SK-N-SH (cell line): ENCODE data around the gene TMSB10. TPM values are rescaled to one million over a fixed set of nuclear protein-coding genes. Genes with fewer than 3 reads are reported as not detected.

ENCODE experiments used
- CTCF ChIA-PET: fragments of 300-600, 350-600 bp; formaldehyde crosslinking; extraction: SDS; loops from one replicate; lab custom pipeline; 2021; lab: Yijun Ruan, JAX
- POLR2A ChIA-PET: fragments of 350-600 bp; sonication (Branson Sonifier 250); formaldehyde crosslinking; extraction: SDS; loops from one replicate; lab custom pipeline; 2020; ENCODE audit warnings: antibody characterized with exemption, inconsistent platforms; lab: Yijun Ruan, JAX
- DNase-seq: peaks from one replicate; pipeline ENCODE4 v3.0.0; 2012
- H2AFZ ChIP-seq: fragments of 200-600 bp; sonication (generic); 2 replicates; pipeline ENCODE4 v1.8.1; 2016; ENCODE audit warnings: antibody characterized with exemption, mild to moderate bottlenecking, low read depth
- H3F3A ChIP-seq: fragments of 200-600 bp; sonication (generic); replicated peaks from 2 replicates; pipeline ENCODE3; 2016; ENCODE audit warnings: antibody characterized with exemption, mild to moderate bottlenecking; ENCODE audit not compliant: insufficient read depth
- H3K27ac ChIP-seq, 2 experiments: fragments of 200-500 bp in 1 of 2; fragments of 200-600 bp in 1 of 2; sonication (Bioruptor generic) in 1 of 2; sonication (generic), shearing (Covaris generic) in 1 of 2; 2 replicates each; pipeline versions ENCODE4 v1.5.1 to v1.6.1; 2014 to 2016; ENCODE audit warnings: low read depth in 2 of 2, inconsistent platforms in 1 of 2, low read length in 1 of 2, mild to moderate bottlenecking in 1 of 2, mixed read lengths in 1 of 2
- H3K27me3 ChIP-seq: fragments of 200-600 bp; sonication (generic), shearing (Covaris generic); 2 replicates; pipeline ENCODE4 v1.6.1; 2016; ENCODE audit warnings: mixed run types; ENCODE audit not compliant: insufficient read depth
- H3K36me3 ChIP-seq, 2 experiments: fragments of 200-500 bp in 1 of 2; fragments of 200-600 bp in 1 of 2; sonication (Bioruptor generic) in 1 of 2; sonication (generic) in 1 of 2; replicated peaks in 1 of 2; 2 replicates each; pipeline versions ENCODE3 to v1.5.1; 2014 to 2016; ENCODE audit warnings: low read length in 1 of 2, mild to moderate bottlenecking in 1 of 2; ENCODE audit not compliant: insufficient read depth in 2 of 2, control insufficient read depth in 1 of 2
- H3K4me1 ChIP-seq, 2 experiments: fragments of 200-500 bp in 1 of 2; fragments of 200-600 bp in 1 of 2; sonication (Bioruptor generic) in 1 of 2; sonication (generic), shearing (Covaris generic) in 1 of 2; 2 replicates each; pipeline versions ENCODE4 v1.5.1 to v1.6.1; 2014 to 2016; ENCODE audit warnings: low read depth in 1 of 2, low read length in 1 of 2, mixed run types in 1 of 2; ENCODE audit not compliant: insufficient read depth in 2 of 2, control insufficient read depth in 1 of 2
- H3K4me2 ChIP-seq: fragments of 200-600 bp; sonication (generic), shearing (Covaris generic); 2 replicates; pipeline ENCODE4 v1.6.1; 2017; ENCODE audit warnings: mixed run types
- H3K4me3 ChIP-seq, 2 experiments: fragments of 200-500 bp in 1 of 2; fragments of 200-600 bp in 1 of 2; sonication (Bioruptor generic) in 1 of 2; sonication (generic), shearing (Covaris generic) in 1 of 2; 2 replicates each; pipeline versions ENCODE4 v1.5.1 to v1.8.1; 2014 to 2016; ENCODE audit warnings: low read depth in 2 of 2, inconsistent platforms in 1 of 2, low read length in 1 of 2, mild to moderate bottlenecking in 1 of 2, mixed read lengths in 1 of 2, moderate library complexity in 1 of 2
- H3K79me2 ChIP-seq: fragments of 200-600 bp; sonication (generic); 2 replicates; pipeline ENCODE4 v1.8.1; 2017; ENCODE audit warnings: mild to moderate bottlenecking; ENCODE audit not compliant: insufficient read depth
- H3K9ac ChIP-seq: fragments of 200-600 bp; sonication (generic); 2 replicates; pipeline ENCODE4 v1.6.1; 2017; ENCODE audit warnings: mixed run types
- H3K9me2 ChIP-seq: fragments of 200-600 bp; sonication (generic); 2 replicates; pipeline ENCODE4 v1.6.1; 2017; ENCODE audit warnings: mixed run types
- H3K9me3 ChIP-seq: fragments of 200-600 bp; sonication (generic); 2 replicates; pipeline ENCODE4 v1.6.1; 2017; ENCODE audit warnings: mixed run types, mild to moderate bottlenecking, moderate library complexity
- H4K20me1 ChIP-seq: fragments of 200-600 bp; sonication (generic); 2 replicates; pipeline ENCODE4 v1.6.1; 2017; ENCODE audit warnings: mild to moderate bottlenecking, mixed run types; ENCODE audit not compliant: insufficient read depth
- CHD2 ChIP-seq: fragments of 150-350 bp; IDR thresholded peaks from 2 replicates; pipeline ENCODE4 v1.6.1; 2018; ENCODE audit warnings: low read length; ENCODE audit not compliant: partially characterized antibody
- JUND ChIP-seq: IDR thresholded peaks from 2 replicates; pipeline ENCODE4 v1.4.0; 2012
- MEF2A ChIP-seq: IDR thresholded peaks from 2 replicates; pipeline ENCODE4 v1.4.0; 2012; ENCODE audit warnings: low read depth, borderline replicate concordance
- NFIC ChIP-seq: IDR thresholded peaks from 2 replicates; pipeline ENCODE4 v1.4.0; 2012; ENCODE audit warnings: borderline replicate concordance
- RAD21 ChIP-seq: IDR thresholded peaks from 2 replicates; pipeline ENCODE4 v1.6.1; 2012; ENCODE audit warnings: mild to moderate bottlenecking, low read length
- RCOR1 ChIP-seq: fragments of 150-350 bp; IDR thresholded peaks from 2 replicates; pipeline ENCODE4 v1.6.1; 2017; ENCODE audit warnings: antibody characterized with exemption, low read length
- RXRA ChIP-seq: IDR thresholded peaks from 2 replicates; pipeline ENCODE4 v1.4.0; 2012; ENCODE audit warnings: low read depth, mild to moderate bottlenecking, borderline replicate concordance
- TCF12 ChIP-seq: IDR thresholded peaks from 2 replicates; pipeline ENCODE4 v1.4.0; 2012
- USF1 ChIP-seq: IDR thresholded peaks from 2 replicates; pipeline ENCODE4 v1.4.0; 2012; ENCODE audit warnings: low read depth, borderline replicate concordance
- YY1 ChIP-seq: IDR thresholded peaks from 2 replicates; pipeline ENCODE4 v1.4.0; 2012; ENCODE audit warnings: low read depth, mild to moderate bottlenecking
- WGBS: methylation state at CpG from one replicate; pipeline ENCODE4 v1.1.6; 2017; ENCODE audit warnings: low lambda C conversion rate; 5-methylcytosine and 5-hydroxymethylcytosine counted together
- polyA plus RNA-seq, 3 experiments: library from polyadenylated mRNA; depleted of rRNA; stranded (reverse); fragments of >200 nt; gene quantifications; 2 replicates each; pipeline ENCODE4 v1.2.3, GENCODE V29; 2012
- TF ChIP-seq, protein P1 (sequence below): fragments of 150-350 bp; IDR thresholded peaks from 2 replicates; pipeline ENCODE4 v1.6.1; 2016; ENCODE audit warnings: mild to moderate bottlenecking, low read depth, low read length
- TF ChIP-seq, protein P2 (sequence below): IDR thresholded peaks from 2 replicates; pipeline ENCODE4 v1.6.1; 2012; ENCODE audit warnings: mild to moderate bottlenecking, low read depth, low read length, moderate library complexity

TMSB10 gene
- polyA plus RNA-seq, 1 of the 3 experiments (the other 2 are of a cell fraction), result 7,920 TPM

DNA sequence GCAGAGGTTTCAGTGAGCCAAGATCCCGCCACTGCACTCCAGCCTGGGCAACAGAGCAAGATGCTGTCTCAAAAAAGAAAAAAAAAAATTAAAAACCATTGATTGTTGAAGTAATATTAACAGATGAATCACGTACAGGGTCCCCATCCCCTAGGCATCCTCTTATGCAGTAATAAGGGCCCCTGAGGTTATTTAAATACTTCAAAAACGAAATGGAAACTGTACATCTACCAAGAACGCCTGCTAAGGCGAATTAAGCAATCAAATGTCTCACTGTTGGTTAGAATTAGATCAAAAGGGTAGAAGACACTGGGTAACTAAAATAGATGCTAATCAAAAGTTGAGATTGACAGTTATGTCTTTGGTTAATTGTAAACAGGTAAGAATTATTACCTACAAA lies 32.1 kb upstream of the TMSB10 start:
- TF ChIP-seq RAD21 (no peak), NFIC (no peak), RXRA (no peak), YY1 (no peak), RCOR1 (no peak)
- CTCF ChIA-PET, result interaction anchor here (1.2 kb wide), 1 partner anchor 45 kb away, joined by 3 read pairs; no protein-coding TSS in a partner anchor
- 41% methylated on average over 5 of the region's 5 CpGs for WGBS

DNA sequence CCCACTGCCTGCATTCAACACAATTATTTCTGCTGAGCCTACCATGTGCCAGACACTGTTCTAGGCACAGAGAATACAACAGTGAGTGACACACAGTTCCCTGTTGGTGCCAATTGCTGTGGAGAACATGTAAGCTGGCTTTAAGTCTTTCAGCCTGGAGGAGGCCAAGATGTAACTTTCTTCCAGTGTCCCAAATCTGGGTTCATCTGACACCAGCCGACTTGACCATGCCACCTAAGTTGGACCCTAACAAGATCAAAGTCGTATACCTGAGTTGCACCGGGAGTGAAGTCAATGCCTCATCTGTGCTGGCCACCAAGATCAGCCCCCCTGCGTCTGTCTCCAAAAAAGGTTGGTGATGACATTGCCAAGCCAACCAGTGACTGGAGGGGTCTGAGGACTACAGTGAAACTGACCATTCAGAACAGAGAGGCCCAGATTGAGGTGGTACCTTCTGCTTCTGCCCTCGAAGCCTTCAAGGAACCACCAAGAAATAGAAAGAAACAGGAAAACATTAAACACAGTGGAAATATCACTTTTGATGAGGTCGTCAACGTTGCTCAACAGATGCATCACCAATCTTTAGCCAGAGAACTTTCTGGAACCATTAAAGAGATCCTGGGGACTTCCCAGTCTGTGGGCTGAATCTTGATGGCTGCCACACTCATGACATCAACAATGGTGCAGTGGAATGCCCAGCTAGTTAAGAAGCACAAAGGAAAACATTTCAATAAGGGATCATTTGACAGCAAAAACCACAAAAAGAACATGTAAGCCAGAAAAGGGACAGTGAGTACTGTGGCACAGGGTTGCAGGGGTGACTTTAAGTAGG lies 30.9 kb upstream of the TMSB10 start:
- Histone ChIP-seq H3K4me2 (no peak overlapping the region), H3K9me2 (no peaks in the 10 kb centered on the region), H3K9me3 (no peaks in the 10 kb centered on the region), H3K79me2 (no peaks in the 10 kb centered on the region), H2AFZ (no peak overlapping the region), H3K27me3 (peaks cover 15% of the 10 kb centered on the region; the same call in 1 of the 2 replicates), H3K9ac (no peak overlapping the region), H4K20me1 (no peaks in the 10 kb centered on the region), H3K4me3 (no peak overlapping the region), H3F3A (no peaks in the 10 kb centered on the region), H3K36me3 (no peaks in the 10 kb centered on the region), H3K4me1 (no peaks in the 10 kb centered on the region), H3K27ac (no peak overlapping the region)
- ChIA-PET CTCF (interaction anchor here (1.2 kb wide), 1 partner anchor 46 kb away, joined by 3 read pairs; no protein-coding TSS in a partner anchor), POLR2A (no interaction called here)
- WGBS, result 46% methylated on average over 7 of the region's 7 CpGs
- TF ChIP-seq, protein P1, sequence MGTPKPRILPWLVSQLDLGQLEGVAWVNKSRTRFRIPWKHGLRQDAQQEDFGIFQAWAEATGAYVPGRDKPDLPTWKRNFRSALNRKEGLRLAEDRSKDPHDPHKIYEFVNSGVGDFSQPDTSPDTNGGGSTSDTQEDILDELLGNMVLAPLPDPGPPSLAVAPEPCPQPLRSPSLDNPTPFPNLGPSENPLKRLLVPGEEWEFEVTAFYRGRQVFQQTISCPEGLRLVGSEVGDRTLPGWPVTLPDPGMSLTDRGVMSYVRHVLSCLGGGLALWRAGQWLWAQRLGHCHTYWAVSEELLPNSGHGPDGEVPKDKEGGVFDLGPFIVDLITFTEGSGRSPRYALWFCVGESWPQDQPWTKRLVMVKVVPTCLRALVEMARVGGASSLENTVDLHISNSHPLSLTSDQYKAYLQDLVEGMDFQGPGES, result no peak
- TF ChIP-seq CHD2 (no peak), MEF2A (no peak), TCF12 (no peak), JUND (no peak)
- DNase-seq, result no peak

More for the DNA sequence above, 32.1 kb upstream of the TMSB10 start:
- H3K27ac ChIP-seq, result no peak overlapping the region
- no peaks in the 10 kb centered on the region for H3F3A ChIP-seq
- H3K79me2 ChIP-seq, result no peaks in the 10 kb centered on the region
- H3K4me2 ChIP-seq, result no peak overlapping the region
- no peaks in the 10 kb centered on the region for H3K9me2 ChIP-seq
- H3K9ac ChIP-seq, result no peak overlapping the region
- POLR2A ChIA-PET, result no interaction called here
- H4K20me1 ChIP-seq, result no peaks in the 10 kb centered on the region
- peaks cover 9% of the 10 kb centered on the region; the same call in 1 of the 2 replicates for H3K27me3 ChIP-seq
- H3K4me3 ChIP-seq, result no peak overlapping the region
- DNase-seq, result no peak
- H2AFZ ChIP-seq, result no peak overlapping the region
- no peaks in the 10 kb centered on the region for H3K4me1 ChIP-seq
- H3K9me3 ChIP-seq, result no peaks in the 10 kb centered on the region
- no peaks in the 10 kb centered on the region for H3K36me3 ChIP-seq

GRCh38 chr2:84875213-84875560 lies 30.3 kb upstream of the TMSB10 start:
- no peaks in the 10 kb centered on the region for H3K79me2 ChIP-seq
- H3K4me1 ChIP-seq, result peaks cover under 1 to 2% of the 10 kb centered on the region in 2 experiments; a peak in 2 of 4 replicates
- CTCF ChIA-PET, result no interaction called here
- H3K9ac ChIP-seq, result no peak overlapping the region
- no peaks in the 10 kb centered on the region for H4K20me1 ChIP-seq
- no peak for TF ChIP-seq MEF2A
- TF ChIP-seq, protein P2, sequence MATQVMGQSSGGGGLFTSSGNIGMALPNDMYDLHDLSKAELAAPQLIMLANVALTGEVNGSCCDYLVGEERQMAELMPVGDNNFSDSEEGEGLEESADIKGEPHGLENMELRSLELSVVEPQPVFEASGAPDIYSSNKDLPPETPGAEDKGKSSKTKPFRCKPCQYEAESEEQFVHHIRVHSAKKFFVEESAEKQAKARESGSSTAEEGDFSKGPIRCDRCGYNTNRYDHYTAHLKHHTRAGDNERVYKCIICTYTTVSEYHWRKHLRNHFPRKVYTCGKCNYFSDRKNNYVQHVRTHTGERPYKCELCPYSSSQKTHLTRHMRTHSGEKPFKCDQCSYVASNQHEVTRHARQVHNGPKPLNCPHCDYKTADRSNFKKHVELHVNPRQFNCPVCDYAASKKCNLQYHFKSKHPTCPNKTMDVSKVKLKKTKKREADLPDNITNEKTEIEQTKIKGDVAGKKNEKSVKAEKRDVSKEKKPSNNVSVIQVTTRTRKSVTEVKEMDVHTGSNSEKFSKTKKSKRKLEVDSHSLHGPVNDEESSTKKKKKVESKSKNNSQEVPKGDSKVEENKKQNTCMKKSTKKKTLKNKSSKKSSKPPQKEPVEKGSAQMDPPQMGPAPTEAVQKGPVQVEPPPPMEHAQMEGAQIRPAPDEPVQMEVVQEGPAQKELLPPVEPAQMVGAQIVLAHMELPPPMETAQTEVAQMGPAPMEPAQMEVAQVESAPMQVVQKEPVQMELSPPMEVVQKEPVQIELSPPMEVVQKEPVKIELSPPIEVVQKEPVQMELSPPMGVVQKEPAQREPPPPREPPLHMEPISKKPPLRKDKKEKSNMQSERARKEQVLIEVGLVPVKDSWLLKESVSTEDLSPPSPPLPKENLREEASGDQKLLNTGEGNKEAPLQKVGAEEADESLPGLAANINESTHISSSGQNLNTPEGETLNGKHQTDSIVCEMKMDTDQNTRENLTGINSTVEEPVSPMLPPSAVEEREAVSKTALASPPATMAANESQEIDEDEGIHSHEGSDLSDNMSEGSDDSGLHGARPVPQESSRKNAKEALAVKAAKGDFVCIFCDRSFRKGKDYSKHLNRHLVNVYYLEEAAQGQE, result no peak
- no peak for TF ChIP-seq USF1
- POLR2A ChIA-PET, result interaction anchor here (0.6 kb wide), 1 partner anchor 44 kb away, joined by 3 read pairs; no protein-coding TSS in a partner anchor
- DNase-seq, result no peak
- H3K36me3 ChIP-seq, result no peaks in the 10 kb centered on the region
- H3K9me2 ChIP-seq, result no peaks in the 10 kb centered on the region
- no peak overlapping the region for H3K4me2 ChIP-seq
- no peaks in the 10 kb centered on the region for H3F3A ChIP-seq
- H3K4me3 ChIP-seq, result no peak overlapping the region
- WGBS, result 22% methylated on average over 4 of the region's 4 CpGs
- H3K27me3 ChIP-seq, result peaks cover 17% of the 10 kb centered on the region; the same call in 1 of the 2 replicates
- H2AFZ ChIP-seq, result no peak overlapping the region
- H3K27ac ChIP-seq, result no peak overlapping the region
- no peaks in the 10 kb centered on the region for H3K9me3 ChIP-seq
